Cardiac atrium fibroblast (primary cell): ENCODE results near the gene SFXN3. TPM values are rescaled to one million over a fixed set of nuclear protein-coding genes. Genes with fewer than 3 reads are reported as not detected.

Source experiments
- total RNA-seq: library from RNA; depleted of rRNA; stranded (reverse); fragments of >200 nt; gene quantifications from 2 replicates; pipeline ENCODE4 v1.2.3, GENCODE V29; 2015

Gene SFXN3
- 38.3 and 42.1 TPM in 2 replicates for total RNA-seq

GRCh38 chr10:101031128-101031795 lies at the start of gene SFXN3, which contains the start of gene PDZD7:
Gene SFXN3 (plus strand): TSS chr10:101031234. CDS start chr10:101034695, 3,461 bp downstream.
Gene PDZD7 (minus strand): TSS chr10:101031129. CDS start chr10:101030219, 910 bp downstream.

GRCh38 chr10:100986952-100987684 lies 43.9 kb upstream of the SFXN3 start, which contains the start of the genes MRPL43 and TWNK:
Gene MRPL43 (minus strand): TSS chr10:100987497. CDS start chr10:100987443, 54 bp downstream.
Gene TWNK (plus strand): TSS chr10:100987543. CDS start chr10:100988211, 668 bp downstream.

GRCh38 chr10:100999742-101000126 lies 31.3 kb upstream of the SFXN3 start, which contains the start of gene LZTS2:
Gene LZTS2 (plus strand): TSS chr10:100999808. CDS start chr10:101002539, 2,731 bp downstream.

GRCh38 chr10:101061624-101062231 lies 30.7 kb downstream of the SFXN3 start, which contains the start of gene KAZALD1:
Gene KAZALD1 (plus strand): TSS chr10:101061989. CDS start chr10:101062593, 604 bp downstream.

Other genes starting within 250 kb of the SFXN3 start
- 6.9 and 9.9 TPM in 2 replicates for gene SLF2, start 118.3 kb upstream of the SFXN3 start, total RNA-seq
- gene SEMA4G, start 61.7 kb upstream of the SFXN3 start, total RNA-seq = 0.81 and 4.2 TPM in 2 replicates
- 75.7 and 78.3 TPM in 2 replicates for gene MRPL43, start 43.7 kb upstream of the SFXN3 start, total RNA-seq
- 6.5 and 12.0 TPM in 2 replicates for gene TWNK, start 43.7 kb upstream of the SFXN3 start, total RNA-seq
- 70.3 and 89.7 TPM in 2 replicates for gene LZTS2, start 31.4 kb upstream of the SFXN3 start, total RNA-seq
- gene PDZD7, start 105 bp upstream of the SFXN3 start, total RNA-seq = 0.54 and 1.3 TPM in 2 replicates
- gene KAZALD1, start 30.8 kb downstream of the SFXN3 start, total RNA-seq = 21.2 and 57.8 TPM in 2 replicates
- not detected in 2 replicates for gene TLX1, start 100.1 kb downstream of the SFXN3 start, total RNA-seq
- under 0.01 TPM in 1 of 2 replicates, not detected in the other for gene LBX1, start 198.2 kb downstream of the SFXN3 start, total RNA-seq